CD4-positive, alpha-beta T cell (primary cell): ENCODE measurements around the gene TBX15. TPM values are rescaled to one million over a fixed set of nuclear protein-coding genes. Genes with fewer than 3 reads are reported as not detected.

Source experiments
- ATAC-seq: fragments of 200-7000 bp; cut with Tn5 transposase; one replicate; pipeline ENCODE4 v1.10.0; 2022; ENCODE audit warnings: mild to moderate bottlenecking; ENCODE audit not compliant: poor library complexity
- CTCF ChIA-PET: fragments of 350-600 bp; sonication (Branson Sonifier 250); formaldehyde crosslinking; loops from one replicate; lab custom pipeline; 2021; ENCODE audit warnings: antibody characterized with exemption, inconsistent platforms; lab: Charles Lee
- POLR2A ChIA-PET: fragments of 350-600 bp; sonication (Branson Sonifier 250); formaldehyde crosslinking; loops from one replicate; lab custom pipeline; 2021; ENCODE audit warnings: antibody characterized with exemption, inconsistent platforms; lab: Charles Lee
- DNase-seq, 14 experiments: peaks; one replicate each; pipeline ENCODE4 v3.0.0-alpha.2; 2013 to 2020; ENCODE audit warnings: mixed read lengths in 2 of 14
- H3K27ac ChIP-seq, 2 donors: one replicate each; pipeline versions ENCODE4 v1.5.1 to v1.7.0; 2013; ENCODE audit warnings: low read length in 2 of 2, low read depth in 1 of 2, mild to moderate bottlenecking in 1 of 2
- H3K27me3 ChIP-seq, 2 experiments: 1 replicate in 1 of 2; 2 replicates in 1 of 2; pipeline versions ENCODE4 v1.6.1 to v1.7.0; 2013; ENCODE audit warnings: low read length in 2 of 2, control low read depth in 1 of 2, mild to moderate bottlenecking in 1 of 2, moderate library complexity in 1 of 2; ENCODE audit not compliant: insufficient read depth in 2 of 2, control insufficient read depth in 1 of 2
- H3K36me3 ChIP-seq: one replicate; pipeline ENCODE4 v1.6.1; 2013; ENCODE audit warnings: low read length, control low read depth; ENCODE audit not compliant: insufficient read depth
- H3K4me1 ChIP-seq: one replicate; pipeline ENCODE4 v1.6.1; 2013; ENCODE audit warnings: low read length, control low read depth; ENCODE audit not compliant: insufficient read depth
- H3K4me3 ChIP-seq: one replicate; pipeline ENCODE4 v1.5.1; 2013; ENCODE audit warnings: mild to moderate bottlenecking, low read length, moderate library complexity
- H3K9me3 ChIP-seq, 2 experiments: 1 replicate in 1 of 2; 2 replicates in 1 of 2; pipeline versions ENCODE4 v1.6.1 to v1.7.0; 2013; ENCODE audit warnings: low read length in 2 of 2, mild to moderate bottlenecking in 2 of 2, control low read depth in 1 of 2, moderate library complexity in 1 of 2; ENCODE audit not compliant: control insufficient read depth in 1 of 2, insufficient read depth in 1 of 2
- H3K27ac Mint-ChIP-seq: one replicate; pipeline ENCODE4 v1.8.0; 2020; ENCODE audit warnings: mixed read lengths
- H3K27me3 Mint-ChIP-seq: one replicate; pipeline ENCODE4 v1.8.0; 2021; ENCODE audit warnings: mixed read lengths
- H3K36me3 Mint-ChIP-seq: one replicate; pipeline ENCODE4 v1.8.0; 2021; ENCODE audit warnings: low read depth, mixed read lengths
- H3K4me1 Mint-ChIP-seq: one replicate; pipeline ENCODE4 v1.8.0; 2021; ENCODE audit warnings: low read depth, mixed read lengths
- H3K4me3 Mint-ChIP-seq: one replicate; pipeline ENCODE4 v1.8.0; 2020; ENCODE audit warnings: mild to moderate bottlenecking, mixed read lengths
- H3K9me3 Mint-ChIP-seq: one replicate; pipeline ENCODE4 v1.8.0; 2020; ENCODE audit warnings: mixed read lengths
- CTCF ChIP-seq: fragments of 200-600 bp; IDR thresholded peaks from one replicate; pipeline ENCODE4 v1.8.0; 2022; ENCODE audit warnings: antibody characterized with exemption, mild to moderate bottlenecking
- intact Hi-C, 2 experiments: fragments of 100-400 bp; cut with DNase I in 1 of 2; cut with micrococcal nuclease in 1 of 2; formaldehyde crosslinking; loops; one replicate each; pipeline versions ENCODE4 v1.15.1 to v1.9.0; 2023 to 2025; cut with DNase I, micrococcal nuclease
- total RNA-seq, 174 experiments: library from RNA in 2 of 174; stranded (reverse) in 2 of 174; gene quantifications; one replicate each; pipeline ENCODE4 v1.2.3 and lab custom pipeline; 2021 to 2026

TBX15 gene
- total RNA-seq, 2 experiments from 2014 or later, result not detected

- Histone ChIP-seq H3K36me3 (no peaks in the 10 kb centered on the region), H3K9me3 (peaks cover 0 to 7% of the 10 kb centered on the region in 2 experiments), H3K4me1 (no peaks in the 10 kb centered on the region), H3K27me3 (no peaks in the 10 kb centered on the region), H3K27ac (no peak overlapping the region), H3K4me3 (no peak overlapping the region)
- ChIA-PET CTCF (no interaction called here), POLR2A (no interaction called here)
- no peak for TF ChIP-seq CTCF
- H3K4me1 Mint-ChIP-seq, result no peaks in the 10 kb centered on the region
- intact Hi-C loops, result no loop called here
- peaks cover 11% of the 10 kb centered on the region for H3K9me3 Mint-ChIP-seq
- ATAC-seq (no peak), DNase-seq (no peak)
- no peak overlapping the region for H3K4me3 Mint-ChIP-seq
- H3K27me3 Mint-ChIP-seq, result peaks cover 5% of the 10 kb centered on the region
- H3K36me3 Mint-ChIP-seq, result no peaks in the 10 kb centered on the region
- no peak overlapping the region for H3K27ac Mint-ChIP-seq
These were observed 59.2 kb downstream of the TBX15 start for GRCh38 chr1:118928739-118929554.

- H3K9me3 Mint-ChIP-seq, result peaks cover 11% of the 10 kb centered on the region
- no peak overlapping the region for H3K4me3 Mint-ChIP-seq
- intact Hi-C loops, result no loop called here
- DNase-seq (no peak), ATAC-seq (no peak)
- Histone ChIP-seq H3K36me3 (no peaks in the 10 kb centered on the region), H3K9me3 (peaks cover 0 to 7% of the 10 kb centered on the region in 2 experiments), H3K4me3 (no peak overlapping the region), H3K4me1 (no peaks in the 10 kb centered on the region), H3K27ac (no peak overlapping the region), H3K27me3 (no peaks in the 10 kb centered on the region)
- ChIA-PET POLR2A (no interaction called here), CTCF (no interaction called here)
- H3K27ac Mint-ChIP-seq, result no peak overlapping the region
- H3K27me3 Mint-ChIP-seq, result peaks cover 5% of the 10 kb centered on the region
- no peaks in the 10 kb centered on the region for H3K4me1 Mint-ChIP-seq
- no peaks in the 10 kb centered on the region for H3K36me3 Mint-ChIP-seq
- TF ChIP-seq CTCF, result no peak
These were observed 60.5 kb downstream of the TBX15 start for GRCh38 chr1:118927427-118928187.

- Histone ChIP-seq H3K4me3 (no peak overlapping the region), H3K4me1 (no peaks in the 10 kb centered on the region), H3K36me3 (no peaks in the 10 kb centered on the region), H3K9me3 (peaks cover 0 to 7% of the 10 kb centered on the region in 2 experiments), H3K27me3 (no peaks in the 10 kb centered on the region), H3K27ac (no peak overlapping the region)
- no peaks in the 10 kb centered on the region for H3K36me3 Mint-ChIP-seq
- no peak overlapping the region for H3K27ac Mint-ChIP-seq
- no peak for TF ChIP-seq CTCF
- peaks cover 5% of the 10 kb centered on the region for H3K27me3 Mint-ChIP-seq
- peaks cover 11% of the 10 kb centered on the region for H3K9me3 Mint-ChIP-seq
- ChIA-PET CTCF (no interaction called here), POLR2A (no interaction called here)
- no peak overlapping the region for H3K4me3 Mint-ChIP-seq
- no peaks in the 10 kb centered on the region for H3K4me1 Mint-ChIP-seq
- ATAC-seq, result no peak
- DNase-seq, result no peak
- intact Hi-C loops, result no loop called here
These were observed 61.9 kb downstream of the TBX15 start for GRCh38 chr1:118926261-118926660.
